Heart left ventricle (tissue), 16 donors: ENCODE measurements around the gene GPR141. TPM values are rescaled to one million over a fixed set of nuclear protein-coding genes. Genes with fewer than 3 reads are reported as not detected.

Experiments
- ATAC-seq, 4 donors: fragments of 200-7000 bp; cut with Tn5 transposase; one replicate each; pipeline ENCODE4 v1.9.1; 2020 to 2022; ENCODE audit warnings: moderate library complexity in 4 of 4, mild to moderate bottlenecking in 3 of 4, moderate number of reproducible peaks in 1 of 4
- DNase-seq, 5 donors: peaks; one replicate each; pipeline ENCODE4 v3.0.0-alpha.2; 2020
- H3K27ac ChIP-seq, 12 donors: fragments of 200-600 bp; sonication (generic) in 4 of 12; one replicate each; pipeline versions ENCODE4 v1.5.0 to v1.8.0; 2016 to 2022; ENCODE audit warnings: mild to moderate bottlenecking in 2 of 12
- H3K27me3 ChIP-seq, 9 donors: fragments of 200-600 bp; sonication (generic) in 2 of 9; one replicate each; pipeline versions ENCODE4 v1.5.1 to v1.8.0; 2016 to 2022; ENCODE audit warnings: mild to moderate bottlenecking in 3 of 9
- H3K36me3 ChIP-seq, 9 donors: fragments of 200-600 bp; sonication (generic) in 2 of 9; one replicate each; pipeline versions ENCODE4 v1.5.0 to v1.8.0; 2018 to 2022; ENCODE audit warnings: mild to moderate bottlenecking in 2 of 9
- H3K4me1 ChIP-seq, 12 donors: fragments of 200-600 bp; sonication (generic) in 4 of 12; one replicate each; pipeline versions ENCODE4 v1.5.0 to v1.8.0; 2016 to 2022; ENCODE audit warnings: mild to moderate bottlenecking in 3 of 12
- H3K4me3 ChIP-seq, 12 donors: fragments of 200-600 bp; sonication (generic) in 4 of 12; one replicate each; pipeline versions ENCODE4 v1.5.0 to v1.8.0; 2017 to 2022; ENCODE audit warnings: mild to moderate bottlenecking in 9 of 12, moderate library complexity in 4 of 12
- H3K9me3 ChIP-seq, 12 donors: fragments of 200-600 bp; sonication (generic) in 4 of 12; one replicate each; pipeline versions ENCODE4 v1.5.0 to v1.8.0; 2016 to 2022; ENCODE audit warnings: mild to moderate bottlenecking in 1 of 12
- CTCF ChIP-seq, 12 donors: fragments of 200-600 bp; sonication (generic) in 4 of 12; IDR thresholded peaks; one replicate each; pipeline versions ENCODE4 v1.5.0 to v1.8.0; 2018 to 2022; ENCODE audit warnings: antibody characterized with exemption in 12 of 12, mild to moderate bottlenecking in 5 of 12
- POLR2A ChIP-seq, 2 donors: fragments of 450-650 bp; IDR thresholded peaks; one replicate each; pipeline ENCODE4 v1.6.1; 2017; ENCODE audit warnings: antibody characterized with exemption in 2 of 2, mild to moderate bottlenecking in 2 of 2, moderate library complexity in 2 of 2
- WGBS, 4 donors: extraction: QIAGEN DNeasy Blood & Tissue Kit in 2 of 4; methylation state at CpG; one replicate each; pipeline versions ENCODE4 v1.1.5 to v1.1.7; 2013 to 2018; 5-methylcytosine and 5-hydroxymethylcytosine counted together
- intact Hi-C, 10 donors: fragments of 100-400 bp; cut with DNase I; formaldehyde crosslinking; loops; one replicate each; pipeline versions ENCODE4 v1.11.1 to v1.14.2; 2022
- polyA plus RNA-seq, 2 donors: library from polyadenylated mRNA; stranded (reverse); fragments of 200-250 nt; gene quantifications; one replicate each; pipeline ENCODE4 v1.2.3, GENCODE V29; 2013
- total RNA-seq, 9 donors: library from RNA; depleted of rRNA in 2 of 9; stranded (reverse); fragments of >200 nt in 2 of 9; fragmentation: NEBNext Ultra II Directional in 3 of 9; extraction: Animal tissue kit (Norgen Biotek cat#: 25700) in 3 of 9; gene quantifications; one replicate each; pipeline versions ENCODE4 v1.1.0 to v1.2.4, GENCODE V29; 2016 to 2023
- donor health status: ischemic (EF 13 %, LVEDD 7.1; RV severe dilation, severe dysfunction).
- donor health status: healthy with polysubstance abuse.
- donor health status: DM: no; HTN: yes; CAD: no.
- donor health status: DM: no; HTN: no; CAD: no.
- donor health status: ischemic (EF 25% LVEDD 6.9; RV normal size, moderate dysfunction).
- donor health status: ischemic (EF 25% LVEDD 5.7; RV mildly dilated, moderate dysfunction).
- donor health status: healthy.
- donor health status: DM: yes; HTN: yes; CAD: no.
- donor health status: ischemic (EF 35%, LVEDD 5.7; RV mildly dilated, moderate dysfunction).
- donor health status: nonischemic (EF 11% LVEDD 7.7; RV severe dilation, severe dysfunction).
- donor health status: DM: yes; HTN: yes; CAD: no.
- donor health status: PGD.
- donor health status: ischemic (EF 29% LVEDD 5.4; RV normal size, mild dysfunction).
- donor health status: nonischemic (EF 23%, LVEDD 6.1; RV moderate dilation, normal function).

GPR141 gene
- total and polyA plus RNA-seq, 11 donors = 0.11 to 5.2 (median 0.53) TPM; not detected in 3

- no peak overlapping the region for H3K4me3 ChIP-seq
- intact Hi-C loops = loop anchor here in 1 of 10 donors (10.0 kb wide), 1 partner anchor 534 kb away; no protein-coding TSS in a partner anchor
- ATAC-seq (no peak), DNase-seq (no peak)
- no peak overlapping the region for H3K27ac ChIP-seq
- WGBS, 4 donors = 49 to 78% (median 68%) methylated on average over 1 of the region's 1 CpG
- H3K27me3 ChIP-seq = no peaks in the 10 kb centered on the region
- H3K4me1 ChIP-seq = peaks cover 0 to 3% (median 0%) of the 10 kb centered on the region in 12 donors
- H3K9me3 ChIP-seq = no peaks in the 10 kb centered on the region
- TF ChIP-seq CTCF (IDR thresholded peaks at IDR 0.05) = no peak
- no peak for TF ChIP-seq POLR2A (IDR thresholded peaks at IDR 0.05)
- no peaks in the 10 kb centered on the region for H3K36me3 ChIP-seq
Observed at GRCh38 chr7:37738321-37738720, 54.8 kb downstream of the GPR141 start.

- Histone ChIP-seq H3K36me3 (no peaks in the 10 kb centered on the region), H3K27me3 (no peaks in the 10 kb centered on the region), H3K9me3 (no peaks in the 10 kb centered on the region), H3K4me1 (peaks cover 0 to 3% (median 0%) of the 10 kb centered on the region in 12 donors), H3K4me3 (no peak overlapping the region), H3K27ac (no peak overlapping the region)
- 96 to 99% (median 97%) methylated on average over 7 of the region's 7 CpGs for WGBS, 4 donors
- intact Hi-C loops = no loop called here
- no peak for TF ChIP-seq CTCF (IDR thresholded peaks at IDR 0.05)
- no peak for TF ChIP-seq POLR2A (IDR thresholded peaks at IDR 0.05)
- ATAC-seq = no peak
- no peak for DNase-seq
Observed at GRCh38 chr7:37740398-37740797, 56.8 kb downstream of the GPR141 start.

- DNase-seq = no peak
- intact Hi-C loops = no loop called here
- TF ChIP-seq POLR2A (IDR thresholded peaks at IDR 0.05) (no peak), CTCF (IDR thresholded peaks at IDR 0.05) (no peak)
- H3K4me3 ChIP-seq = no peak overlapping the region
- peaks cover 0 to 3% (median 0%) of the 10 kb centered on the region in 12 donors for H3K4me1 ChIP-seq
- no peaks in the 10 kb centered on the region for H3K36me3 ChIP-seq
- WGBS, 4 donors = 51 to 53% (median 52%) methylated on average over 2 of the region's 2 CpGs
- no peaks in the 10 kb centered on the region for H3K9me3 ChIP-seq
- H3K27me3 ChIP-seq = no peaks in the 10 kb centered on the region
- H3K27ac ChIP-seq = no peak overlapping the region
- no peak for ATAC-seq
Observed at GRCh38 chr7:37741776-37742175, 58.2 kb downstream of the GPR141 start.

GRCh38 chr7:37751096-37751495 lies 67.5 kb downstream of the GPR141 start:
- ATAC-seq = no peak
- DNase-seq = no peak
- TF ChIP-seq CTCF (IDR thresholded peaks at IDR 0.05) (no peak), POLR2A (IDR thresholded peaks at IDR 0.05) (no peak)
- Histone ChIP-seq H3K9me3 (peaks cover 0 to 5% (median 0%) of the 10 kb centered on the region in 12 donors), H3K4me3 (no peak overlapping the region), H3K27me3 (no peaks in the 10 kb centered on the region), H3K27ac (no peak overlapping the region), H3K4me1 (peaks cover 0 to 9% (median 0%) of the 10 kb centered on the region in 12 donors), H3K36me3 (no peaks in the 10 kb centered on the region)
- intact Hi-C loops = no loop called here
- WGBS, 4 donors = 54 to 86% (median 68%) methylated on average over 1 of the region's 1 CpG
